Kidney (tissue), 14 donors: ENCODE data around the gene ALKBH3. TPM values are rescaled to one million over a fixed set of nuclear protein-coding genes. Genes with fewer than 3 reads are reported as not detected.

Experiments
- DNase-seq, 5 donors: peaks; one replicate each; pipeline ENCODE4 v3.0.0-alpha.2; 2013 to 2020
- FAIRE-seq: peaks from 2 replicates; lab custom pipeline; 2012; peaks lifted over from hg19 to GRCh38; lab: Jason Lieb, UNC
- H3K27ac ChIP-seq, 2 donors: one replicate each; pipeline ENCODE4 v1.7.0; 2013; ENCODE audit warnings: low read depth in 2 of 2, low read length in 2 of 2, inconsistent platforms in 1 of 2
- H3K27me3 ChIP-seq: one replicate; pipeline ENCODE4 v1.7.1; 2013; ENCODE audit warnings: low read length, inconsistent platforms; ENCODE audit not compliant: control insufficient read depth, insufficient read depth
- H3K36me3 ChIP-seq, 3 donors: one replicate each; pipeline versions ENCODE4 v1.7.0 to v1.7.1; 2013; ENCODE audit warnings: low read length in 3 of 3, control low read depth in 1 of 3, inconsistent platforms in 1 of 3; ENCODE audit not compliant: insufficient read depth in 3 of 3, control insufficient read depth in 2 of 3
- H3K4me1 ChIP-seq, 3 donors: one replicate each; pipeline versions ENCODE4 v1.7.0 to v1.7.1; 2013; ENCODE audit warnings: low read length in 3 of 3, inconsistent platforms in 1 of 3, low read depth in 1 of 3; ENCODE audit not compliant: control insufficient read depth in 2 of 3, insufficient read depth in 2 of 3
- H3K4me3 ChIP-seq, 3 donors: one replicate each; pipeline versions ENCODE4 v1.7.0 to v1.8.1; 2013; ENCODE audit warnings: low read length in 3 of 3, control low read depth in 1 of 3, inconsistent platforms in 1 of 3
- H3K9ac ChIP-seq, 3 donors: one replicate each; pipeline versions ENCODE4 v1.7.0 to v1.7.1; 2013; ENCODE audit warnings: low read length in 3 of 3, control low read depth in 1 of 3, inconsistent platforms in 1 of 3
- H3K9me3 ChIP-seq, 3 donors: one replicate each; pipeline versions ENCODE4 v1.7.0 to v1.7.1; 2013; ENCODE audit warnings: low read length in 3 of 3, control low read depth in 1 of 3, inconsistent platforms in 1 of 3; ENCODE audit not compliant: control insufficient read depth in 2 of 3, insufficient read depth in 1 of 3
- CTCF ChIP-seq: IDR thresholded peaks from 3 replicates; pipeline ENCODE4 v1.5.1; 2012; ENCODE audit warnings: mild to moderate bottlenecking, moderate library complexity, borderline replicate concordance; ENCODE audit not compliant: insufficient read depth; ENCODE audit errors: extremely low read depth
- intact Hi-C: fragments of 100-400 bp; cut with DNase I; formaldehyde crosslinking; loops from one replicate; pipeline ENCODE4 v1.11.1; 2022
- polyA plus RNA-seq: library from polyadenylated mRNA; stranded (reverse); fragments of 350-450 nt; fragmentation: Illumina TruSeq; extraction: RNeasy Lipid Tissue Mini Kit (QIAGEN cat#74804); gene quantifications from one replicate; pipeline ENCODE4 v1.2.3, GENCODE V29; 2014; ENCODE audit warnings: low read depth, low replicate concordance; ENCODE audit not compliant: insufficient read depth
- total RNA-seq: library from RNA; stranded (reverse); fragmentation: NEBNext Ultra II Directional; extraction: Animal tissue kit (Norgen Biotek cat#: 25700); gene quantifications from one replicate; pipeline ENCODE4 v1.2.1, GENCODE V29; 2021
- donor health status: control.
- donor health status: control.
- donor health status: control.
- donor health status: control.
- donor health status: control.
- donor health status: DM: yes; HTN: yes; CAD: no.
- donor health status: Normal renal cell carcinoma (clear cell type).

ALKBH3 gene
- total and polyA plus RNA-seq, 2 donors from 2014 or later = 23.8 to 49.0 TPM

- Histone ChIP-seq H3K9me3 (no peaks in the 10 kb centered on the region), H3K27ac (peak overlapping the region; percentile 58 to 66), H3K27me3 (no peaks in the 10 kb centered on the region), H3K4me1 (peaks cover under 1 to 9% (median 4%) of the 10 kb centered on the region in 3 donors), H3K36me3 (peaks cover 7 to 31% (median 8%) of the 10 kb centered on the region in 3 donors), H3K9ac (no peak overlapping the region), H3K4me3 (no peak overlapping the region)
- DNase-seq (peak in 1 of 5 donors; percentile 6), FAIRE-seq (no peak)
- TF ChIP-seq CTCF = no peak
- intact Hi-C loops = no loop called here
These were observed 39.4 kb downstream of the ALKBH3 start for GRCh38 chr11:43919852-43920597.

- intact Hi-C loops = no loop called here
- H3K9me3 ChIP-seq = no peaks in the 10 kb centered on the region
- H3K36me3 ChIP-seq = peaks cover 7 to 31% (median 8%) of the 10 kb centered on the region in 3 donors
- DNase-seq (peak in 1 of 5 donors; percentile 11), FAIRE-seq (peak; percentile 74)
- H3K4me3 ChIP-seq = no peak overlapping the region
- peaks cover 2 to 9% (median 4%) of the 10 kb centered on the region in 3 donors for H3K4me1 ChIP-seq
- no peak overlapping the region for H3K9ac ChIP-seq
- peak overlapping the region; percentile 58 to 66 for H3K27ac ChIP-seq
- H3K27me3 ChIP-seq = no peaks in the 10 kb centered on the region
- no peak for TF ChIP-seq CTCF
These were observed 40.2 kb downstream of the ALKBH3 start for GRCh38 chr11:43920598-43921419.

- no peak for FAIRE-seq
- peaks cover 7 to 29% (median 8%) of the 10 kb centered on the region in 3 donors for H3K36me3 ChIP-seq
- H3K27me3 ChIP-seq = no peaks in the 10 kb centered on the region
- DNase-seq = peak in 1 of 5 donors; percentile 16
- H3K9ac ChIP-seq = no peak overlapping the region
- H3K4me1 ChIP-seq = peaks cover 2 to 9% (median 4%) of the 10 kb centered on the region in 3 donors
- H3K27ac ChIP-seq = peak overlapping the region; percentile 25 to 66
- no peak overlapping the region for H3K4me3 ChIP-seq
- no peak for TF ChIP-seq CTCF
- no peaks in the 10 kb centered on the region for H3K9me3 ChIP-seq
- intact Hi-C loops = no loop called here
These were observed 41.1 kb downstream of the ALKBH3 start for GRCh38 chr11:43921561-43922294.
